ENCODE measurements around the gene URI1. TPM values are rescaled to one million over a fixed set of nuclear protein-coding genes. Genes with fewer than 3 reads are reported as not detected.
A peak's percentile ranks its signal among the peaks of the same experiment; 100 is the strongest.

URI1 gene
- total RNA-seq, 2 experiments from 2014 or later, result 45.1 to 79.2 TPM

GRCh38 chr19:30061223-30062064, 119.4 kb downstream of the URI1 start:
- CTCF ChIA-PET (ENCODE audit: unreplicated experiment), result interaction anchor here (1.0 kb wide), 1 partner anchor 95 kb away, joined by 3 read pairs; no protein-coding TSS in a partner anchor
- no peaks in the 10 kb centered on the region for H3K79me2 ChIP-seq (ENCODE audit: insufficient read depth, low read depth, low read length)
- no peak overlapping the region for H2AFZ ChIP-seq (ENCODE audit: low read length)
- H3K27ac ChIP-seq (ENCODE audit: low read depth, low read length, poor library complexity, severe bottlenecking), result no peak overlapping the region
- POLR2A ChIA-PET, result interaction anchor here (1.0 to 1.3 kb wide), 2 partner anchors 10 to 192 kb away, joined by 4 to 7 read pairs; no protein-coding TSS in a partner anchor
- no peaks in the 10 kb centered on the region for H3K9me2 ChIP-seq (ENCODE audit: insufficient read depth, low read length)
- H3K36me3 ChIP-seq (ENCODE audit: insufficient read depth, low read length), result no peaks in the 10 kb centered on the region
- no TSS peak for BruUV-seq (replicated peaks)
- H3K4me1 ChIP-seq (ENCODE audit: insufficient read depth, low read length, poor library complexity, severe bottlenecking), result peaks cover 26% of the 10 kb centered on the region
- TF ChIP-seq CTCF (conservative IDR thresholded peaks at IDR 0.05; ENCODE audit: low read length) (no peak), EZH2phosphoT487 (IDR thresholded peaks at IDR 0.05; ENCODE audit: borderline replicate concordance, low read depth, low read length) (no peak)
- no peaks in the 10 kb centered on the region for H3K9me3 ChIP-seq (ENCODE audit: low read length)
- H3K4me2 ChIP-seq (ENCODE audit: low read length), result 0 out of 2 replicates have a peak overlapping the region, but pooled peaks have one; percentile 35
- no peak for DNase-seq (ENCODE audit: low spot score)
- no peak overlapping the region for H3K4me3 ChIP-seq (ENCODE audit: low read depth, low read length, poor library complexity, severe bottlenecking)
- intact Hi-C loops (cut with micrococcal nuclease; ENCODE audit: unreplicated experiment), result no loop called here
- H4K20me1 ChIP-seq (ENCODE audit: insufficient read depth, low read length), result no peaks in the 10 kb centered on the region

GRCh38 chr19:30062065-30062906, 120.2 kb downstream of the URI1 start:
- no peak for TF ChIP-seq CTCF (conservative IDR thresholded peaks at IDR 0.05; ENCODE audit: low read length)
- no peak for TF ChIP-seq EZH2phosphoT487 (IDR thresholded peaks at IDR 0.05; ENCODE audit: borderline replicate concordance, low read depth, low read length)
- H3K27ac ChIP-seq (ENCODE audit: low read depth, low read length, poor library complexity, severe bottlenecking), result no peak overlapping the region
- no TSS peak for BruUV-seq (replicated peaks)
- H3K4me1 ChIP-seq (ENCODE audit: insufficient read depth, low read length, poor library complexity, severe bottlenecking), result peaks cover 34% of the 10 kb centered on the region
- no peak overlapping the region for H3K4me2 ChIP-seq (ENCODE audit: low read length)
- no peaks in the 10 kb centered on the region for H3K36me3 ChIP-seq (ENCODE audit: insufficient read depth, low read length)
- DNase-seq (ENCODE audit: low spot score), result no peak
- ChIA-PET POLR2A (no interaction called here), CTCF (ENCODE audit: unreplicated experiment) (interaction anchor here (1.0 kb wide), 1 partner anchor 96 kb away, joined by 3 read pairs; no protein-coding TSS in a partner anchor)
- no peaks in the 10 kb centered on the region for H4K20me1 ChIP-seq (ENCODE audit: insufficient read depth, low read length)
- no peak overlapping the region for H2AFZ ChIP-seq (ENCODE audit: low read length)
- no peaks in the 10 kb centered on the region for H3K9me3 ChIP-seq (ENCODE audit: low read length)
- H3K4me3 ChIP-seq (ENCODE audit: low read depth, low read length, poor library complexity, severe bottlenecking), result no peak overlapping the region
- no peaks in the 10 kb centered on the region for H3K9me2 ChIP-seq (ENCODE audit: insufficient read depth, low read length)
- no peaks in the 10 kb centered on the region for H3K79me2 ChIP-seq (ENCODE audit: insufficient read depth, low read depth, low read length)
- intact Hi-C loops (cut with micrococcal nuclease; ENCODE audit: unreplicated experiment), result no loop called here
